NCI-H187 (cell line): ENCODE data around the gene PRKCE.

Source experiments
- DNase-seq, 2 experiments: peaks; one replicate each; lab custom pipeline; 2025; lab: John Stamatoyannopoulos, UW

PRKCE gene

GRCh38 chr2:46076251-46076650 lies 424.8 kb downstream of the PRKCE start:
- DNase-seq = no peak

GRCh38 chr2:46076875-46077274 lies 425.4 kb downstream of the PRKCE start:
- DNase-seq = no peak

GRCh38 chr2:46077522-46078107 lies 426.1 kb downstream of the PRKCE start:
- no peak for DNase-seq

- no peak for DNase-seq
Measured at GRCh38 chr2:46079985-46080560, 428.6 kb downstream of the PRKCE start.

- DNase-seq = no peak
Measured at GRCh38 chr2:46082531-46083485, 431.3 kb downstream of the PRKCE start.

GRCh38 chr2:46086578-46087070 lies 435.1 kb downstream of the PRKCE start:
- DNase-seq = no peak

- no peak for DNase-seq
Measured at GRCh38 chr2:46087492-46087891, 436.0 kb downstream of the PRKCE start.

- DNase-seq = no peak
Measured at GRCh38 chr2:46091004-46091403, 439.5 kb downstream of the PRKCE start.

GRCh38 chr2:46091961-46092667 lies 440.6 kb downstream of the PRKCE start:
- DNase-seq = no peak

- DNase-seq = no peak
Measured at GRCh38 chr2:46094689-46095088, 443.2 kb downstream of the PRKCE start.

GRCh38 chr2:46095830-46096229 lies 444.4 kb downstream of the PRKCE start:
- DNase-seq = no peak

GRCh38 chr2:46096260-46096659 lies 444.8 kb downstream of the PRKCE start:
- no peak for DNase-seq

- no peak for DNase-seq
Measured at GRCh38 chr2:46097714-46098480, 446.4 kb downstream of the PRKCE start.

- no peak for DNase-seq
Measured at GRCh38 chr2:46098621-46099062, 447.2 kb downstream of the PRKCE start.

GRCh38 chr2:46101557-46102220 lies 450.2 kb downstream of the PRKCE start:
- DNase-seq = no peak

- DNase-seq = no peak
Measured at GRCh38 chr2:46106690-46107089, 455.2 kb downstream of the PRKCE start.

- no peak for DNase-seq
Measured at GRCh38 chr2:46114996-46115395, 463.5 kb downstream of the PRKCE start.

GRCh38 chr2:46116150-46116549 lies 464.7 kb downstream of the PRKCE start:
- DNase-seq = no peak

- no peak for DNase-seq
Measured at GRCh38 chr2:46116553-46116991, 465.1 kb downstream of the PRKCE start.

GRCh38 chr2:46117379-46117778 lies 465.9 kb downstream of the PRKCE start:
- DNase-seq = no peak

- no peak for DNase-seq
Measured at GRCh38 chr2:46117994-46118393, 466.5 kb downstream of the PRKCE start.
